ENCODE data around the gene AIFM3. TPM values are rescaled to one million over a fixed set of nuclear protein-coding genes. Genes with fewer than 3 reads are reported as not detected.

The AIFM3 gene
- total RNA-seq, 4 donors from 2014 or later: 0.11 to 2.0 (median 0.80) TPM

- Histone ChIP-seq H3K4me3 (replicated peaks in 1 of 3) (no peak overlapping the region), H3K27ac (no peak overlapping the region), H3K4me1 (peaks cover 13 to 17% of the 10 kb centered on the region in 2 donors), H3K27me3 (no peaks in the 10 kb centered on the region), H3K36me3 (peaks cover 4 to 14% of the 10 kb centered on the region in 2 donors), H3K9me3 (no peaks in the 10 kb centered on the region)
- TF ChIP-seq CTCF (IDR thresholded peaks at IDR 0.05) (no peak), POLR2A (IDR thresholded peaks at IDR 0.05) (no peak)
- intact Hi-C loops (cut with DNase I): no loop called here
- WGBS, 2 donors: 93 to 97% methylated on average over 3 to 7 of the region's 7 CpGs
- no peak for DNase-seq
These were observed 18.7 kb downstream of the AIFM3 start for GRCh38 chr22:20985720-20986119.

- H3K4me1 ChIP-seq: peaks cover 9 to 11% of the 10 kb centered on the region in 2 donors
- no peaks in the 10 kb centered on the region for H3K9me3 ChIP-seq
- DNase-seq: no peak
- H3K27ac ChIP-seq: no peak overlapping the region
- H3K27me3 ChIP-seq: no peaks in the 10 kb centered on the region
- intact Hi-C loops (cut with DNase I): no loop called here
- TF ChIP-seq POLR2A (IDR thresholded peaks at IDR 0.05) (no peak), CTCF (IDR thresholded peaks at IDR 0.05) (no peak)
- WGBS, 2 donors: 94 to 96% methylated on average over 1 of the region's 1 CpG
- peaks cover 6 to 14% of the 10 kb centered on the region in 2 donors for H3K36me3 ChIP-seq
- no peak overlapping the region for H3K4me3 ChIP-seq (replicated peaks in 1 of 3)
These were observed 19.3 kb downstream of the AIFM3 start for GRCh38 chr22:20986365-20986764.

GRCh38 chr22:20987375-20987774, 20.3 kb downstream of the AIFM3 start:
- Histone ChIP-seq H3K9me3 (no peaks in the 10 kb centered on the region), H3K4me3 (replicated peaks in 1 of 3) (no peak overlapping the region), H3K36me3 (peaks cover 16 to 22% of the 10 kb centered on the region in 2 donors), H3K27ac (no peak overlapping the region), H3K4me1 (peaks cover 6 to 9% of the 10 kb centered on the region in 2 donors), H3K27me3 (no peaks in the 10 kb centered on the region)
- intact Hi-C loops (cut with DNase I): no loop called here
- WGBS, 2 donors: 88 to 91% methylated on average over 12 of the region's 14 CpGs
- TF ChIP-seq CTCF (IDR thresholded peaks at IDR 0.05) (no peak), POLR2A (IDR thresholded peaks at IDR 0.05) (no peak)
- no peak for DNase-seq

- no peaks in the 10 kb centered on the region for H3K27me3 ChIP-seq
- intact Hi-C loops (cut with DNase I): no loop called here
- DNase-seq: no peak
- H3K4me1 ChIP-seq: no peaks in the 10 kb centered on the region
- H3K9me3 ChIP-seq: no peaks in the 10 kb centered on the region
- TF ChIP-seq POLR2A (IDR thresholded peaks at IDR 0.05) (no peak), CTCF (IDR thresholded peaks at IDR 0.05) (no peak)
- 88% methylated on average over 12 to 13 of the region's 16 CpGs for WGBS, 2 donors
- peaks cover 21 to 33% of the 10 kb centered on the region in 2 donors for H3K36me3 ChIP-seq
- no peak overlapping the region for H3K4me3 ChIP-seq (replicated peaks in 1 of 3)
- no peak overlapping the region for H3K27ac ChIP-seq
These were observed 21.7 kb downstream of the AIFM3 start for GRCh38 chr22:20988573-20989322.

- no peaks in the 10 kb centered on the region for H3K9me3 ChIP-seq
- WGBS, 2 donors: 74 to 75% methylated on average over 11 to 14 of the region's 17 CpGs
- intact Hi-C loops (cut with DNase I): no loop called here
- DNase-seq: no peak
- H3K4me1 ChIP-seq: no peaks in the 10 kb centered on the region
- no peaks in the 10 kb centered on the region for H3K27me3 ChIP-seq
- TF ChIP-seq CTCF (IDR thresholded peaks at IDR 0.05): no peak
- TF ChIP-seq POLR2A (IDR thresholded peaks at IDR 0.05): no peak
- H3K4me3 ChIP-seq (replicated peaks in 1 of 3): no peak overlapping the region
- H3K27ac ChIP-seq: no peak overlapping the region
- H3K36me3 ChIP-seq: peaks cover 21 to 37% of the 10 kb centered on the region in 2 donors
These were observed 22.5 kb downstream of the AIFM3 start for GRCh38 chr22:20989323-20990138.

Data from thyroid gland (tissue), 4 donors.